Activated T-helper 2 cell treated with anti-CD3 and anti-CD28 coated beads, Interferon-gamma antibody, Interleukin-2, Interleukin-4, amounts not matched to agents 10 μg/mL and 5 μg/mL and 100 μg/mL, durations not matched to agents 14 hours and 24 hours and 36 hours (primary cell): ENCODE measurements around the gene SRGAP2B. TPM values are rescaled to one million over a fixed set of nuclear protein-coding genes. Genes with fewer than 3 reads are reported as not detected.
"Not testable (repeated sequence)": the region's sequence is repeated elsewhere in the genome, so short reads cannot be mapped to it uniquely, and the experiment has no call there.

Source experiments
- DNase-seq: peaks from one replicate; pipeline ENCODE4 v3.0.0; 2021; ENCODE audit warnings: low spot score
- H3K27ac Mint-ChIP-seq: one replicate; pipeline ENCODE4 v1.8.0; 2021; ENCODE audit warnings: mixed read lengths
- H3K27me3 Mint-ChIP-seq: one replicate; pipeline ENCODE4 v1.8.0; 2021; ENCODE audit warnings: low read depth, mixed read lengths
- H3K36me3 Mint-ChIP-seq: one replicate; pipeline ENCODE4 v1.8.0; 2021; ENCODE audit warnings: low read depth, mixed read lengths
- H3K4me1 Mint-ChIP-seq: one replicate; pipeline ENCODE4 v1.8.0; 2021; ENCODE audit warnings: low read depth, mixed read lengths
- H3K4me3 Mint-ChIP-seq: one replicate; pipeline ENCODE4 v1.8.0; 2021; ENCODE audit warnings: low read depth, mild to moderate bottlenecking, moderate library complexity, mixed read lengths
- H3K9me3 Mint-ChIP-seq: one replicate; pipeline ENCODE4 v1.8.0; 2021; ENCODE audit warnings: mixed read lengths
- intact Hi-C: fragments of 100-400 bp; cut with micrococcal nuclease; formaldehyde crosslinking; loops from one replicate; pipeline ENCODE4 v1.15.1; 2023
- total RNA-seq: library from RNA; stranded (reverse); gene quantifications from 2 replicates; pipeline ENCODE4 v1.2.3, GENCODE V29; 2022

SRGAP2B gene
- total RNA-seq, 1 donor from 2014 or later, result 43.5 TPM

GRCh38 chr1:144900841-144901240 lies 194.3 kb downstream of the SRGAP2B start:
- H3K9me3 Mint-ChIP-seq, H3K27ac Mint-ChIP-seq, H3K4me3 Mint-ChIP-seq, DNase-seq, H3K4me1 Mint-ChIP-seq, H3K27me3 Mint-ChIP-seq, intact Hi-C loops, H3K36me3 Mint-ChIP-seq: not testable (repeated sequence)

DNA sequence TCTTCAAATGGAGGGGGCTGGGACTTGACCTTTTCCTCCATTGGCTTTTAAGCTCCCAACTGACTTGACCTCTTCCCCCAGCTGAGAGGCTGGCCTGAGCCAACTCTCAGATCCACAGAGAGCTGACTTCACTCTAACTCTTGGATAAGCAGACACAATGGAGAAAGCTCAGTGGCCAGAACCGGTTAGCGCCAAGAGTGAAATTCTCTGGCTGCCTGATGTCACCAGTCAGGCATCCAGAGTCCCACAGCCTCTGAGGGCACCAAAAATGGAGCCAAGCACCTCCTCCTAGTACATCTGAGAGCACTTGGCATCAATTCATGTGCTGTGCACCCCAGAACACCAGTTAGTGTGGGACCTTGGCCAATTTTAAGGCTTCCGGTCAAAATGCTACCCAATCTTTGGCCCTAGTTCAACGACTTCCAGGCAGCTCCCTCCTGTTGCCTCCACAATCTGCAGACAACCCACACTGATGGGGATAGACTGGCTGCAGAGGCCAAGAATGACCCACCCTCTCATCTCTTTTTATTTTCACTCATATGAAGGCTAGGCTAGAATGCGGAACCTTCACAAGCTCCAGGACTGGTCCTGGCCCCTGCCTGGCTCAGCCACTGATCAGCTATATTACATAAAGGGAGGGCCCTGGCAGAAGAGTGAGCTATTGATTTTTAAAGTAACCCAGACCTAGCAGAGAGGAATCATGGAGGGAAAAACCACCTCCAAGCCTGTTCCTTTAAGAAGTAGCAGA lies 200.5 kb downstream of the SRGAP2B start:
- H3K4me1 Mint-ChIP-seq, H3K9me3 Mint-ChIP-seq, H3K27ac Mint-ChIP-seq, H3K36me3 Mint-ChIP-seq, H3K27me3 Mint-ChIP-seq, intact Hi-C loops, DNase-seq, H3K4me3 Mint-ChIP-seq: not testable (repeated sequence)

GRCh38 chr1:144893710-144894438 lies 201.3 kb downstream of the SRGAP2B start:
- H3K36me3 Mint-ChIP-seq, H3K27me3 Mint-ChIP-seq, H3K27ac Mint-ChIP-seq, DNase-seq, H3K9me3 Mint-ChIP-seq, H3K4me1 Mint-ChIP-seq, H3K4me3 Mint-ChIP-seq, intact Hi-C loops: not testable (repeated sequence)

- H3K27me3 Mint-ChIP-seq, H3K27ac Mint-ChIP-seq, DNase-seq, H3K9me3 Mint-ChIP-seq, H3K4me1 Mint-ChIP-seq, H3K36me3 Mint-ChIP-seq, intact Hi-C loops, H3K4me3 Mint-ChIP-seq: not testable (repeated sequence)
These were observed 202.1 kb downstream of the SRGAP2B start for GRCh38 chr1:144893062-144893461.

DNA sequence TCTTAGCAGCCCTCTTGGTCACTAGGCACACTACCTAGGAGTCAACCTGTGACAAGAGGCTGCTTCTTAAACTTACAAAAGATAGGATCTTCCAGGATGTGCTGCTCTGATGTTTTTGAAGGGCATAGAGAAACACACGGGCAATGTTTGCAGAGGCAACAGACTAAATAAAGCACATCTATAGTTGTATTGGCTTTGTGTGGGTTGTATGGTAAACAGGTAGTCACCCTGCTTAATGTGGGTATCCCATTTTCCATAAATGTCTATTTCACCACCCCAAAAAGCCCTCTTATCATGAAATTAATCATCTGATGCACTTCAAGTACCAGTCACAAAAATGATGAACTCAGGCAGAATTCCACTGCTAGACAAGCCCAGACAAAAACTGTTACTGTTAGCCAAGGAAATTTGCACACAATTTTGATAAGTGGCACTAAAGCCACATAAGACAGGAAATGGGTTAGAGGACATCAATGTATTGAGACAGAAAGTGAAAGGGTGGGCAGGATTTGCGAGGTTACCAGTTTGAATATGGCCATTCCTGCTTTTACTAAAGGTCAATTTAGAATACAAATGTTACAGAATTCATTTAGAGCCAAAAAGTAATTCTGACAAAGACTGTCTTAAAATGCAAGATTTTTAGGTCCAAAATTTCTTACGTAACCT lies 205.5 kb downstream of the SRGAP2B start:
- H3K36me3 Mint-ChIP-seq, H3K4me3 Mint-ChIP-seq, H3K27ac Mint-ChIP-seq, DNase-seq, H3K27me3 Mint-ChIP-seq, intact Hi-C loops, H3K4me1 Mint-ChIP-seq, H3K9me3 Mint-ChIP-seq: not testable (repeated sequence)

- H3K27ac Mint-ChIP-seq, H3K4me3 Mint-ChIP-seq, DNase-seq, H3K9me3 Mint-ChIP-seq, H3K36me3 Mint-ChIP-seq, H3K27me3 Mint-ChIP-seq, H3K4me1 Mint-ChIP-seq, intact Hi-C loops: not testable (repeated sequence)
These were observed 212.1 kb downstream of the SRGAP2B start for GRCh38 chr1:144883022-144883421.

DNA sequence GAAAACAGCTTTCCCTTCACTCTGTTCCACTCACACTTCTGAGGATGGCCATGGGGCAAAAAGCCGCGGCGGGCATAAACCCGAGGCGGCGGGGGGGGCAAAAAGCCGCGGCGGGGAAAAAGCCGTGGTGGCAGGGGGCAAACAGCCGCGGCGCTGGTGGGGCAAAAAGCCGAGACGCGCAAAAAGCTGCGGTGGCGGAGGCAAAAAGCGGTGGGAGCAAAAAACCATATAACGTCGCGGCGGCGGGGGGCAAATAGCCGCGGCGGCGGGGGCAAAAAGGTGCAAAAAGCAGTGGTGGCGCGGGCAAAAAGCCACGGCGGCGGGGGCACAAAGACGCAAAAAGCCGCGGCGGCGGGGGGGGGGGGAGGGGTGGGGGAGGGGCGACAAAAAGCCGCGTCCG lies 212.8 kb downstream of the SRGAP2B start:
- H3K27ac Mint-ChIP-seq, H3K27me3 Mint-ChIP-seq, H3K4me1 Mint-ChIP-seq, H3K9me3 Mint-ChIP-seq, intact Hi-C loops, H3K36me3 Mint-ChIP-seq, H3K4me3 Mint-ChIP-seq, DNase-seq: not testable (repeated sequence)

DNA sequence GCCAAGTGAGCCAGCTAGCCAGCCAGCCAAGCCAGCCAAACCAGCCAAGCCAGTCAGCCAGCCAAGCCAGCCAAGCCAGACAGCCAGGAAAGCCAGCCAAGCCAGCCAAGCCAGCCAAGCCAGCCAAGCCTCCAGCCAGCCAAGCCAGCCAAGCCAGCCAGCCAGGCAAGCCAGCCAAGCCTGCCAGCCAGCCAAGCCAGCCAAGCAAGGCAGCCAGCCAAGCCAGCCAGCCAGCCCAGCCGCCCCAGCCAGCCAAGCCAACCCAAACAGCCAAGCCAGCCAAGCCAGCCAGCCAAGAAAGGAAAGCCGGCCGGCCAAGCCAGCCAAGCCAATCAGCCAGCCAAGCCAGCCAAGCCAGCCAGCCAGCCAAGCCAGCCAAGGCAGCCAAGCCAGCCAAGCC lies 236.5 kb downstream of the SRGAP2B start:
- H3K36me3 Mint-ChIP-seq, H3K9me3 Mint-ChIP-seq, H3K27ac Mint-ChIP-seq, H3K4me3 Mint-ChIP-seq, DNase-seq, intact Hi-C loops, H3K4me1 Mint-ChIP-seq, H3K27me3 Mint-ChIP-seq: not testable (repeated sequence)

Other genes with a start within 250 kb of the SRGAP2B start
- 6.7 and 7.9 TPM in 2 replicates for gene FAM72D, start 646 bp upstream of the SRGAP2B start, total RNA-seq
- not detected in 2 replicates for gene PPIAL4D, start 146.8 kb upstream of the SRGAP2B start, total RNA-seq